ENCODE measurements around the gene DDX19B. TPM values are rescaled to one million over a fixed set of nuclear protein-coding genes. Genes with fewer than 3 reads are reported as not detected.
A peak's percentile ranks its signal among the peaks of the same experiment; 100 is the strongest.
"Not testable (repeated sequence)": the region's sequence is repeated elsewhere in the genome, so short reads cannot be mapped to it uniquely, and the experiment has no call there.

The DDX19B gene
- 33.3 TPM for polyA plus RNA-seq (2013)

- CTCF ChIA-PET: interaction anchor here (0.6 to 2.8 kb wide), 7 partner anchors 10 to 477 kb away, joined by 3 to 14 read pairs (median 4); partner anchors contain the start of genes AARS1 and DDX19A
- WGBS (ENCODE audit: insufficient coverage): 0% methylated on average over 18 of the region's 37 CpGs
- Histone ChIP-seq H3K4me3 (ENCODE audit: control insufficient read depth in 1 of 7, extremely low read depth in 1 of 7, insufficient read depth in 4 of 7, low read depth in 2 of 7, low read length in 6 of 7) (peak within 1 kb of the TSS; percentile 80 to 100 (median 84)), H3K27me3 (replicated peaks in 2 of 5; ENCODE audit: control insufficient read depth in 4 of 5, insufficient read depth in 5 of 5, low read length in 4 of 5) (no peaks in the 10 kb centered on the region), H3K9me3 (ENCODE audit: control extremely low read depth in 1 of 5, control insufficient read depth in 4 of 5, insufficient read depth in 2 of 5, low read depth in 1 of 5, low read length in 4 of 5) (peaks cover 0 to 8% (median 3%) of the 10 kb centered on the region in 5 experiments), H3K4me1 (ENCODE audit: control extremely low read depth in 1 of 4, control insufficient read depth in 4 of 4, insufficient read depth in 4 of 4, low read length in 3 of 4) (peaks cover 0 to 16% (median 9%) of the 10 kb centered on the region in 4 experiments), H3K36me3 (ENCODE audit: control insufficient read depth in 4 of 4, insufficient read depth in 4 of 4, low read length in 3 of 4) (peaks cover 2 to 12% (median 6%) of the 10 kb centered on the region in 4 experiments), H3K27ac (ENCODE audit: insufficient read depth in 1 of 2, low read depth in 1 of 2, low read length in 2 of 2, poor library complexity in 1 of 2, severe bottlenecking in 2 of 2) (peak within 1 kb of the TSS; percentile 82 to 95)
- peak; percentile 55 to 82 (median 76) for DNase-seq
- POLR2A ChIA-PET: interaction anchor here (2.0 to 2.5 kb wide), 2 partner anchors 10 to 47 kb away, joined by 5 to 15 read pairs; partner anchors contain the start of genes AARS1 and DDX19A
Observed at GRCh38 chr16:70298988-70299938, at the start of gene DDX19B. Gene DDX19B (plus strand): TSS chr16:70299186. CDS start chr16:70299298, 112 bp downstream.

GRCh38 chr16:70249697-70250096, 49.3 kb upstream of the DDX19B start:
- WGBS (ENCODE audit: insufficient coverage): no CpG with 5 or more reads among the region's 4 CpGs
- H3K4me1 ChIP-seq (ENCODE audit: control extremely low read depth in 1 of 4, control insufficient read depth in 4 of 4, insufficient read depth in 4 of 4, low read length in 3 of 4): peaks cover 0 to 15% (median 9%) of the 10 kb centered on the region in 4 experiments
- POLR2A ChIA-PET: not testable (repeated sequence)

GRCh38 chr16:70250748-70251628, 48.0 kb upstream of the DDX19B start:
- H3K36me3 ChIP-seq (ENCODE audit: control insufficient read depth in 4 of 4, insufficient read depth in 4 of 4, low read length in 3 of 4): peaks cover 7 to 40% (median 34%) of the 10 kb centered on the region in 4 experiments
- POLR2A ChIA-PET: interaction anchor here (0.6 kb wide), 1 partner anchor 35 kb away, joined by 3 read pairs; no protein-coding TSS in a partner anchor
- no peaks in the 10 kb centered on the region for H3K27me3 ChIP-seq (replicated peaks in 2 of 5; ENCODE audit: control insufficient read depth in 4 of 5, insufficient read depth in 5 of 5, low read length in 4 of 5)
- peak in 2 of 3 donors; percentile 41 to 65 for DNase-seq
- peak overlapping the region; percentile 70 to 84 (median 80) for H3K4me3 ChIP-seq (ENCODE audit: control insufficient read depth in 1 of 7, extremely low read depth in 1 of 7, insufficient read depth in 4 of 7, low read depth in 2 of 7, low read length in 6 of 7)
- 1% methylated on average over 85 of the region's 92 CpGs for WGBS (ENCODE audit: insufficient coverage)
- H3K27ac ChIP-seq (ENCODE audit: insufficient read depth in 1 of 2, low read depth in 1 of 2, low read length in 2 of 2, poor library complexity in 1 of 2, severe bottlenecking in 2 of 2): peak overlapping the region; percentile 68 to 81
- peaks cover 0 to 15% (median 9%) of the 10 kb centered on the region in 4 experiments for H3K4me1 ChIP-seq (ENCODE audit: control extremely low read depth in 1 of 4, control insufficient read depth in 4 of 4, insufficient read depth in 4 of 4, low read length in 3 of 4)
- CTCF ChIA-PET: interaction anchor here (1.1 to 2.7 kb wide), 5 partner anchors 9 to 22 kb away, joined by 3 to 19 read pairs (median 4); no protein-coding TSS in a partner anchor
- H3K9me3 ChIP-seq (ENCODE audit: control extremely low read depth in 1 of 5, control insufficient read depth in 4 of 5, insufficient read depth in 2 of 5, low read depth in 1 of 5, low read length in 4 of 5): no peaks in the 10 kb centered on the region

More at GRCh38 chr16:70249697-70250096, 49.3 kb upstream of the DDX19B start:
- H3K9me3 ChIP-seq (ENCODE audit: control extremely low read depth in 1 of 5, control insufficient read depth in 4 of 5, insufficient read depth in 2 of 5, low read depth in 1 of 5, low read length in 4 of 5); DNase-seq; H3K27me3 ChIP-seq (replicated peaks in 2 of 5; ENCODE audit: control insufficient read depth in 4 of 5, insufficient read depth in 5 of 5, low read length in 4 of 5); H3K27ac ChIP-seq (ENCODE audit: insufficient read depth in 1 of 2, low read depth in 1 of 2, low read length in 2 of 2, poor library complexity in 1 of 2, severe bottlenecking in 2 of 2): not testable (repeated sequence)
- Histone ChIP-seq H3K36me3 (ENCODE audit: control insufficient read depth in 4 of 4, insufficient read depth in 4 of 4, low read length in 3 of 4) (peaks cover 6 to 28% (median 25%) of the 10 kb centered on the region in 4 experiments), H3K4me3 (ENCODE audit: control insufficient read depth in 1 of 7, extremely low read depth in 1 of 7, insufficient read depth in 4 of 7, low read depth in 2 of 7, low read length in 6 of 7) (peak overlapping the region in 2 of 7 experiments; percentile 10 to 21)
- CTCF ChIA-PET: interaction anchor here (0.6 kb wide), 1 partner anchor 1515 kb away, joined by 5 read pairs; no protein-coding TSS in a partner anchor

- CTCF ChIA-PET: interaction anchor here (1.0 to 2.7 kb wide), 9 partner anchors 10 to 63 kb away, joined by 3 to 19 read pairs (median 3); no protein-coding TSS in a partner anchor
- POLR2A ChIA-PET: interaction anchor here (0.6 kb wide), 1 partner anchor 34 kb away, joined by 3 read pairs; no protein-coding TSS in a partner anchor
- Histone ChIP-seq H3K27me3 (replicated peaks in 2 of 5; ENCODE audit: control insufficient read depth in 4 of 5, insufficient read depth in 5 of 5, low read length in 4 of 5) (no peaks in the 10 kb centered on the region), H3K4me3 (ENCODE audit: control insufficient read depth in 1 of 7, extremely low read depth in 1 of 7, insufficient read depth in 4 of 7, low read depth in 2 of 7, low read length in 6 of 7) (peak within 1 kb of the TSS; percentile 70 to 84 (median 80)), H3K36me3 (ENCODE audit: control insufficient read depth in 4 of 4, insufficient read depth in 4 of 4, low read length in 3 of 4) (peaks cover 8 to 45% (median 41%) of the 10 kb centered on the region in 4 experiments), H3K27ac (ENCODE audit: insufficient read depth in 1 of 2, low read depth in 1 of 2, low read length in 2 of 2, poor library complexity in 1 of 2, severe bottlenecking in 2 of 2) (peak within 1 kb of the TSS; percentile 81 to 86), H3K9me3 (ENCODE audit: control extremely low read depth in 1 of 5, control insufficient read depth in 4 of 5, insufficient read depth in 2 of 5, low read depth in 1 of 5, low read length in 4 of 5) (no peaks in the 10 kb centered on the region), H3K4me1 (ENCODE audit: control extremely low read depth in 1 of 4, control insufficient read depth in 4 of 4, insufficient read depth in 4 of 4, low read length in 3 of 4) (peaks cover 0 to 15% (median 9%) of the 10 kb centered on the region in 4 experiments)
- DNase-seq: peak; percentile 93 to 97 (median 97)
- WGBS (ENCODE audit: insufficient coverage): 2% methylated on average over 60 of the region's 65 CpGs
Observed at GRCh38 chr16:70251629-70252354, 47.2 kb upstream of the DDX19B start, which contains the start of gene EXOSC6. Gene EXOSC6 (minus strand): TSS chr16:70251940. CDS start chr16:70251900, 40 bp downstream.

GRCh38 chr16:70252355-70252988, 46.5 kb upstream of the DDX19B start:
- Histone ChIP-seq H3K27ac (ENCODE audit: insufficient read depth in 1 of 2, low read depth in 1 of 2, low read length in 2 of 2, poor library complexity in 1 of 2, severe bottlenecking in 2 of 2) (no peak overlapping the region), H3K9me3 (ENCODE audit: control extremely low read depth in 1 of 5, control insufficient read depth in 4 of 5, insufficient read depth in 2 of 5, low read depth in 1 of 5, low read length in 4 of 5) (no peaks in the 10 kb centered on the region), H3K27me3 (replicated peaks in 2 of 5; ENCODE audit: control insufficient read depth in 4 of 5, insufficient read depth in 5 of 5, low read length in 4 of 5) (no peaks in the 10 kb centered on the region), H3K4me3 (ENCODE audit: control insufficient read depth in 1 of 7, extremely low read depth in 1 of 7, insufficient read depth in 4 of 7, low read depth in 2 of 7, low read length in 6 of 7) (no peak overlapping the region), H3K4me1 (ENCODE audit: control extremely low read depth in 1 of 4, control insufficient read depth in 4 of 4, insufficient read depth in 4 of 4, low read length in 3 of 4) (peaks cover 0 to 15% (median 9%) of the 10 kb centered on the region in 4 experiments), H3K36me3 (ENCODE audit: control insufficient read depth in 4 of 4, insufficient read depth in 4 of 4, low read length in 3 of 4) (peaks cover 8 to 49% (median 43%) of the 10 kb centered on the region in 4 experiments)
- POLR2A ChIA-PET: no interaction called here
- WGBS (ENCODE audit: insufficient coverage): 96% methylated on average over 18 of the region's 21 CpGs
- DNase-seq: peak in 2 of 3 donors; percentile 19 to 26
- CTCF ChIA-PET: interaction anchor here (0.9 to 2.7 kb wide), 10 partner anchors 9 to 63 kb away, joined by 3 to 19 read pairs (median 3); no protein-coding TSS in a partner anchor

Measured in common myeloid progenitor, CD34-positive (primary cell).